ENCODE data around the gene DPH3.

DPH3 gene

DNA sequence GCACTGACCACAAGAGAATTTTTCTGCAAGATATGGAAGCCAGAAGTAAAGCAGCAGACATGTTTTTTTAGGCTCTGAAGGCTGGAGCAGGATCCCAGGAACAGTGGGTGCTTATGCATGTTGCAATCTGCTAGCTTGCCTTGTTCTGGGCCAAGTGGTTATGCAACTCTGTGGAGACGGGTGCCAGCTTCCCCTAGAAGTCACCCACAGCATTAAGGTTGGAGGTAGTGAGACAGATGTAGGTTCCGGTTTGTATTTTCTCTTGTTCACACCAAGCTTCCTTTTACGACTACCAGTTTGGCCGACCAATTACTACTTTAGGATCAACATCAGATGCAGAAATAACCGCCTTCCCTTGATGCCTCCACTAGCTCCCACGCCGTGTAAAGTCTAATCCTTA, 11.1 kb downstream of the DPH3 start:
- no peak for DNase-seq

DNA sequence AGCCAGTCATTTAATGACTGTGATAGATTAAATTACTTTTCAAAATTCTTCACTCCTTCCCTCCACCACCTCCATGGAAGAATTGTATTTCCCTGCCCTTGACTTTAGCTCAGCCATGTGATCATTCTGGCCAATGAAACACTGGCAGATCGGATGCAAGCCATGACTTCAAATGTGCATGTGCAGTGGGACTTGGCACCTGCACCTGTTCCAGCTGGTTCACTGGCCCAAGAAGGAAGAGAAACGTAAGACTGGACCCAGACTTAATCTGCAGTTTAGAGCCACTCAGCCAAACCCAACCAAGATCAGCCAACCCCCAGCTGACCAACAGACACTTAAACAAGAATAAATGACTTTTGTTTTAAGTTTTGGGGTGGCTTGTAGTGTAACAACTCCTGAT, 11.8 kb downstream of the DPH3 start:
- DNase-seq: no peak

- DNase-seq: no peak
Measured at GRCh38 chr3:16252243-16252978, 12.3 kb downstream of the DPH3 start.

- no peak for DNase-seq
Measured at GRCh38 chr3:16251316-16252085, 13.2 kb downstream of the DPH3 start.

DNA sequence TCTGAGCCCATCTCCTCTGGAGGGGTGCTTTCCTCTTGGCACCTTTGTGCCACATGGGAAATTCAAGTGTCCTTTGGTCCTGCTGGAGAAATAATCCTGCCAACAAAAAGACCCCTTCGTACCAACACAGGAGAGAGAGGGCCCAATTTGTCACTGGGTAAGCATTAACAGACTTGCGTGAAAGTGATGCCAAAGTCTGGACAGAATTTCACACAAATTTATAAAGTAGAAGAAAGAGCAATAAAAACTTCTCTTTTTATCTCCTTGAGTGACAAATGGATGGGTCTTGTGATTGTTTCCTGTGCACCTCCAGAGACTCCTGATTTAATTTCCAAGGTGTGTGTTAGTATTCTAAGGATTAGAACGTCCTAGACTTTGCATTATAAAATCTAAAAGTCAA, 14.9 kb downstream of the DPH3 start:
- no peak for DNase-seq

GRCh38 chr3:16249336-16249735, 15.4 kb downstream of the DPH3 start:
- DNase-seq: no peak

DNA sequence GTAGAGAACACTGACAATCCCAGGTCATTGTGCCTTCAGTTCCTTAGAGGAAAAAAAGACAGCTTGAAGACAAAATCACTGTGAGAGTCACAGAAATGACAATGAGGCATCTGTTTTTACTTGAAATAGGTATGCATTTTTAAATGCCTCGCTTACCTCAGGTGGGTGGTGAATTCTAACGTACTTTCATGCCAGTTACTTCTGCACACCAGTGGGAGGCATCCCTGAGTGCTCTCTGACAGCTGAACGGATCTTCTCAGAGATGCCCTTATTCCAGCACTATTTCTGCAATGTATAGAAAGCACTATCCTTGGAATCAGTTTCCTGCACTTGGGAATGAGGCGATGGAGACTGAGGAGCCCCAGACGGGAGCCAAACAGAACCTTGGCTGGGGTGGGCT, 16.2 kb downstream of the DPH3 start:
- DNase-seq: no peak

- DNase-seq: peak; percentile 87
Measured at GRCh38 chr3:16247282-16248061, 17.3 kb downstream of the DPH3 start.

DNA sequence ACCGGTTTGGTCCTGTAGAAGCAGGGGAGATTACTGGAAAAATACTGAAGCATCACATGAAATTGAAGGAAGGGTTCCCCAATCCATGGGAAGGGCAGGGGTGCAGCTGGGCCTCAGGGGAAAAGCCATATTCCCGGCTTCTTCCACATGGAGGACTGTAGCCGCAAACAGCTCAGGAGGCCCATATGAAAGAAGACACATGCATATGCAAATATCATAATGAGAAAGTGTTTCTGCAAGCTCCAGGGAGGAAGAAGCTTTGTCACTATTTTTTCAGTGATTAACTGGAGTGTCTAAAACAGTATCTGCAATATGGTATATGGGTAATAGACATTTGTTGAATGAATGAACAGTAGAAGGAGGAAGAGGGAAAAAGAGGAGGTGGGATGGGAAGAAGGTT, 19.1 kb downstream of the DPH3 start:
- no peak for DNase-seq

- DNase-seq: no peak
Measured at GRCh38 chr3:16243706-16244490, 20.8 kb downstream of the DPH3 start.

- DNase-seq: no peak
Measured at GRCh38 chr3:16242177-16242576, 22.6 kb downstream of the DPH3 start.

GRCh38 chr3:16241225-16241624, 23.5 kb downstream of the DPH3 start:
- no peak for DNase-seq

DNA sequence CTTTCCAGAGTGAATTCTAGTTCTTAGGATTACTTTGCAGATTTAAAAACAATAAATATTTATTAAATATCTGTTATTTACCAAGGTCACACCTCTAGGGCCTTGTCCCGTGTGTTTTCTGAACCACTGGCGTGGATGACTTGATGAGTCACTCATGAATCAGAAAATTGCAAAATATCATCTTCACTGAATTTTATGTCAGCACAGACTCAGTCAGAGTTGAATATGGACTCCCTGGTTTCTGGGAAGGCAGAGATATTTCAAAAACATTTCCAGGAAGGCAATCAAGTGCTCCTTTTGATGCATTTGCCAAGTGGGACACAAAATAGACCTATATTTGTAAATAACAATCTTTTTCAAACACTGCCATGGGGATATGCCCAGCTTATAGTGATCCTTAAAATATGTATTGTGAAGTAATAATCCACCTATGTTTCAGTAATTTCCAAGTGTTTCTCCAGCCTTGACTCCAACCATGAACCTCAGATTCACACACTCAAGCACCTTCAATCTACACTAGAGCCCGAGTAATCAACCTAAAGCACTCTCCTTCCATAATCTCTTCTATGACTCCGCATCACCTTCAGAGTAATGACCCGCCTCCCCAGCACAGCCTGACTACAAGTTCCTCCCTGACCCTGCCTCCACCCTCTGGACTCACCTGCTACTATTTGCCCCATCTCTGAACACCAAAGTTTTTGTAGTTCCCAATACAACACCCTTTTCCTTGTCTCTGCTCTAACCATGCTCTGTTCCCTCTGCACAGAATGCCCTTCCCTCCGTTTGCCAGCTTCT, 24.3 kb downstream of the DPH3 start:
- no peak for DNase-seq

- no peak for DNase-seq
Measured at GRCh38 chr3:16239780-16240179, 25.0 kb downstream of the DPH3 start.

DNA sequence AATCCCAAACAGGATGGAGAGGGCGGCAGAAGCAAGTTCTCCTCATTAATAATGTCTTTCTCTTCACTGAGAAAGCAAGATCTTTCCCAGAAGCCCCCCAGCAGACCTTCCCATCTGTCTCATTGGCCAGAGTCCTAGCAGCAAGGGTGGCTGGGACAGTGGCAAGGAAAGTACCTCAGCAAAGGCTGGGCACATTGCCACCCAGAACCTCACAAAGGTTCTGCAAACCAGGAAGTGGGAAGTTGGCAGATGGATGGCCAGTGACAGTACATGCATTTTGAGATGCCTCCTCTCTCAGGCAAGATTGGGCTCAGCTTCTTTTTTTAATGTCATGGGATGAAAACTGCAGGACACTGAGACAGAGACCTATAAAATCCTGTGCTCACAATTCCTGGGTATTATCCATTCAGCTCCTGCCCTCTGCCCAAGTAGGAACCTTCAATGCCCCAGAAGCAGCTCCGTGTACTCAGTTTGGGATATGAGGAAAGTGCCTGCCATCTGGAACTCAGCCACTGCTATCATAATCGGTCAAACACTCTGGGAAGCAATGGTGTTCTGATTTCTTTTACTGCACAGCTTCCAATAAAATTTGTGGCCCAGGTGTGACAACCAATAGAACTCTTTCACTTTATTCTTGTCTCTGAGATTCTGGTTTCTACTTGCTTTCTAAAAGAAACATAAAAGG, 25.5 kb downstream of the DPH3 start:
- no peak for DNase-seq

GRCh38 chr3:16236856-16237393, 27.8 kb downstream of the DPH3 start:
- no peak for DNase-seq

DNA sequence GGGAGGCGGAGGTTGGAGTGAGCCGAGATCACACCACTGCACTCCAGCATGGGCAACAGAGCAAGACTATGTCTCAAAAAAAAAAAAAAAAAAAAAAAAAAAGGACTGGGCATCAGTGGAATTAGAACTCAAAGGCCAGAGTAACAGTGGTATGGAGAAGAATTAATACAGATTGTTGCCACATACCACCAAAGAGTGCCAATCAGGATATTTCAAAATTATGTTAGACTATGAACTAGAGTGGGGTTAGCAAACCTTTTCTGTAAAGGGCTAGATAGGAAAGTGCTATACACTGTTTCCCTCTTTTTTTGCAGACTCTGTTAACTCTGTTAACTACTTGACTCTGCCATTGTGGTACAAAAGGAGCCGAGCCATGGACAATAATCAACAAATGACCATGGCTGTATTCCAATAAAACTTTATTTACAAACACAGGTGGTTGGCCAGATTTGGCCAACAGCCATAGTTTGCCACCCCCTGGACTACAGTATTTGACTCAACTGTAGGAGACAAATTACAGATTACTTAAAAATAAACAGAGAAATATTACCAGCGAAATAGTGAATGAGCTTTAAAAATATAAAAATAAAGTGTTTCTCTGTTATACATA, 28.6 kb downstream of the DPH3 start:
- no peak for DNase-seq

GRCh38 chr3:16234281-16234680, 30.5 kb downstream of the DPH3 start:
- no peak for DNase-seq

DNA sequence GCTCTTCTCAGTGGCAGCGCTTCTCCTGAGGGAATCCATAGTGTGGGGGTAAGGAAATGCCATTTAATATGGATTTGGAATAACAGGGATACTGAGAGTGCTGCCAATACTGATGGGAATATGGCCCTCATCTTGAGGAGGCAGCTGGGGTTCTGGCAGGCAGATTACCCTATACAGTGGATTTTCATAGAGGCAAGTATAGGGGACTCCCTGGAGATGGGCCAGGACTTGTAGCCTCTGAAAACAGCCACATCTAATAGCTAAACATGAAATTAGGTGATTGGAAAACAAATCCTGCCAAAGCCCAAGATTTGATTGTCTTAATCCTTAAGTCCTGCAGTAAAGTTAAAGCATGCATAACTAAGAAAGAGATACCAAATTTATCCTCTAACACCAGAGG, 30.9 kb downstream of the DPH3 start:
- no peak for DNase-seq

DNA sequence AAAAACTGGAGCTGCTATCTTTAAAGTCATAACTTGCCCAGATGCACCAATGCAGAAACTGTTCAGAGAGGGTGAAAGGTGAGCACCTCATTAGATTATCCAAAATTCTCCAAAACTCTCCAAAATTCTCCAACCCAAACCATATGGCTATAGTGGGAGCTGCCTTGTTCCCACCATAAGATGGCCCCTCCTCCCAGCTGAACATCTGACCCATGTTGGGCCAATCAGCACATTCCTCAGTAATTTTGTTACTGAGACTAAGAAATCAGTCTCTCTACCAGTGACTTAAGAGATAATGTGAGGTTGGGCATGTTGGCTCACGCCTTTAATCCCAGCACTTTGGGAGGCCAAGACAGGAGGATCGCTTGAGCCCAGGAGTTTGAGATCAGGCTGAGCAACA, 32.8 kb downstream of the DPH3 start:
- no peak for DNase-seq

- no peak for DNase-seq
Measured at GRCh38 chr3:16229681-16230080, 35.1 kb downstream of the DPH3 start.

Measured in retina (tissue), 1 donor.